Skeletal muscle tissue (tissue), 4 donors: Measurements from ENCODE around the gene LHFPL4. TPM values are rescaled to one million over a fixed set of nuclear protein-coding genes. Genes with fewer than 3 reads are reported as not detected.

ENCODE experiments used
- H3K27ac ChIP-seq: one replicate; pipeline ENCODE4 v1.7.0; 2013; ENCODE audit warnings: mild to moderate bottlenecking, low read depth, low read length, inconsistent platforms
- H3K27me3 ChIP-seq, 3 donors: one replicate each; pipeline ENCODE4 v1.7.0; 2013; ENCODE audit warnings: low read length in 3 of 3; ENCODE audit not compliant: control insufficient read depth in 3 of 3, insufficient read depth in 3 of 3
- H3K36me3 ChIP-seq, 3 donors: one replicate each; pipeline ENCODE4 v1.7.0; 2013; ENCODE audit warnings: low read length in 3 of 3; ENCODE audit not compliant: control insufficient read depth in 3 of 3, insufficient read depth in 3 of 3
- H3K4me1 ChIP-seq, 3 donors: one replicate each; pipeline ENCODE4 v1.7.0; 2013; ENCODE audit warnings: low read length in 3 of 3, mild to moderate bottlenecking in 3 of 3; ENCODE audit not compliant: control insufficient read depth in 3 of 3, insufficient read depth in 3 of 3
- H3K4me3 ChIP-seq, 3 donors: one replicate each; pipeline ENCODE4 v1.7.0; 2013; ENCODE audit warnings: low read length in 3 of 3
- H3K9ac ChIP-seq, 3 donors: one replicate each; pipeline ENCODE4 v1.7.0; 2013; ENCODE audit warnings: low read length in 3 of 3, mild to moderate bottlenecking in 3 of 3, moderate library complexity in 2 of 3, low read depth in 1 of 3
- H3K9me3 ChIP-seq, 3 donors: one replicate each; pipeline ENCODE4 v1.7.0; 2013; ENCODE audit warnings: low read length in 3 of 3; ENCODE audit not compliant: control insufficient read depth in 3 of 3
- total RNA-seq: library from RNA; depleted of rRNA; stranded (reverse); fragments of >200 nt; gene quantifications from one replicate; pipeline ENCODE4 v1.2.3, GENCODE V29; 2014
- donor health status: Osteomylitis.

Gene LHFPL4
- total RNA-seq, 1 donor from 2014 or later = not detected

- Histone ChIP-seq H3K36me3 (no peaks in the 10 kb centered on the region), H3K4me1 (no peaks in the 10 kb centered on the region), H3K9ac (no peak overlapping the region), H3K27ac (no peak overlapping the region), H3K9me3 (no peaks in the 10 kb centered on the region), H3K4me3 (no peak overlapping the region), H3K27me3 (peaks cover 25 to 40% (median 27%) of the 10 kb centered on the region in 3 donors)
Observed at GRCh38 chr3:9548991-9549390, 4.6 kb downstream of the LHFPL4 start.

GRCh38 chr3:9542182-9542581, 11.4 kb downstream of the LHFPL4 start:
- no peak overlapping the region for H3K4me3 ChIP-seq
- no peak overlapping the region for H3K9ac ChIP-seq
- no peaks in the 10 kb centered on the region for H3K4me1 ChIP-seq
- H3K27ac ChIP-seq = no peak overlapping the region
- H3K9me3 ChIP-seq = no peaks in the 10 kb centered on the region
- H3K27me3 ChIP-seq = peaks cover 0 to 4% (median 0%) of the 10 kb centered on the region in 3 donors
- no peaks in the 10 kb centered on the region for H3K36me3 ChIP-seq

GRCh38 chr3:9536212-9536611, 17.4 kb downstream of the LHFPL4 start:
- Histone ChIP-seq H3K4me1 (no peaks in the 10 kb centered on the region), H3K9ac (no peak overlapping the region), H3K4me3 (no peak overlapping the region), H3K27ac (no peak overlapping the region), H3K36me3 (no peaks in the 10 kb centered on the region), H3K9me3 (no peaks in the 10 kb centered on the region), H3K27me3 (peaks cover 0 to 6% (median 0%) of the 10 kb centered on the region in 3 donors)

GRCh38 chr3:9534429-9534828, 19.2 kb downstream of the LHFPL4 start:
- Histone ChIP-seq H3K27ac (no peak overlapping the region), H3K9me3 (no peaks in the 10 kb centered on the region), H3K4me3 (no peak overlapping the region), H3K36me3 (no peaks in the 10 kb centered on the region), H3K27me3 (peaks cover 0 to 6% (median 0%) of the 10 kb centered on the region in 3 donors), H3K4me1 (no peaks in the 10 kb centered on the region), H3K9ac (no peak overlapping the region)

GRCh38 chr3:9525078-9525477, 28.5 kb downstream of the LHFPL4 start:
- Histone ChIP-seq H3K9ac (no peak overlapping the region), H3K36me3 (no peaks in the 10 kb centered on the region), H3K4me3 (no peak overlapping the region), H3K9me3 (no peaks in the 10 kb centered on the region), H3K27me3 (no peaks in the 10 kb centered on the region), H3K4me1 (no peaks in the 10 kb centered on the region), H3K27ac (no peak overlapping the region)

GRCh38 chr3:9514956-9515355, 38.7 kb downstream of the LHFPL4 start:
- no peak overlapping the region for H3K4me3 ChIP-seq
- no peaks in the 10 kb centered on the region for H3K4me1 ChIP-seq
- H3K36me3 ChIP-seq = no peaks in the 10 kb centered on the region
- no peaks in the 10 kb centered on the region for H3K9me3 ChIP-seq
- H3K27me3 ChIP-seq = peaks cover under 1 to 6% (median 5%) of the 10 kb centered on the region in 3 donors
- H3K9ac ChIP-seq = no peak overlapping the region
- H3K27ac ChIP-seq = no peak overlapping the region

- no peaks in the 10 kb centered on the region for H3K4me1 ChIP-seq
- H3K4me3 ChIP-seq = no peak overlapping the region
Observed at GRCh38 chr3:9514306-9514705, 39.3 kb downstream of the LHFPL4 start.

GRCh38 chr3:9512456-9513045, 41.1 kb downstream of the LHFPL4 start:
- Histone ChIP-seq H3K36me3 (no peaks in the 10 kb centered on the region), H3K9me3 (no peaks in the 10 kb centered on the region), H3K27me3 (peaks cover 23 to 26% (median 25%) of the 10 kb centered on the region in 3 donors), H3K27ac (no peak overlapping the region), H3K9ac (no peak overlapping the region), H3K4me1 (no peaks in the 10 kb centered on the region), H3K4me3 (no peak overlapping the region)

More at GRCh38 chr3:9514306-9514705, 39.3 kb downstream of the LHFPL4 start:
- no peaks in the 10 kb centered on the region for H3K36me3 ChIP-seq
- no peaks in the 10 kb centered on the region for H3K9me3 ChIP-seq
- peaks cover 7 to 11% (median 11%) of the 10 kb centered on the region in 3 donors for H3K27me3 ChIP-seq
- H3K9ac ChIP-seq = no peak overlapping the region
- no peak overlapping the region for H3K27ac ChIP-seq

- H3K27me3 ChIP-seq = peaks cover 27 to 30% (median 28%) of the 10 kb centered on the region in 3 donors
- H3K9ac ChIP-seq = no peak overlapping the region
- H3K27ac ChIP-seq = no peak overlapping the region
- no peaks in the 10 kb centered on the region for H3K4me1 ChIP-seq
- H3K9me3 ChIP-seq = no peaks in the 10 kb centered on the region
- H3K36me3 ChIP-seq = no peaks in the 10 kb centered on the region
- H3K4me3 ChIP-seq = no peak overlapping the region
Observed at GRCh38 chr3:9508781-9509180, 44.8 kb downstream of the LHFPL4 start.

- Histone ChIP-seq H3K4me1 (no peaks in the 10 kb centered on the region), H3K4me3 (no peak overlapping the region), H3K27me3 (peaks cover 27 to 30% (median 28%) of the 10 kb centered on the region in 3 donors), H3K36me3 (no peaks in the 10 kb centered on the region), H3K9me3 (no peaks in the 10 kb centered on the region), H3K27ac (no peak overlapping the region), H3K9ac (no peak overlapping the region)
Observed at GRCh38 chr3:9507586-9508578, 45.7 kb downstream of the LHFPL4 start.
